ENCODE results near the gene PLCB1.

DNA sequence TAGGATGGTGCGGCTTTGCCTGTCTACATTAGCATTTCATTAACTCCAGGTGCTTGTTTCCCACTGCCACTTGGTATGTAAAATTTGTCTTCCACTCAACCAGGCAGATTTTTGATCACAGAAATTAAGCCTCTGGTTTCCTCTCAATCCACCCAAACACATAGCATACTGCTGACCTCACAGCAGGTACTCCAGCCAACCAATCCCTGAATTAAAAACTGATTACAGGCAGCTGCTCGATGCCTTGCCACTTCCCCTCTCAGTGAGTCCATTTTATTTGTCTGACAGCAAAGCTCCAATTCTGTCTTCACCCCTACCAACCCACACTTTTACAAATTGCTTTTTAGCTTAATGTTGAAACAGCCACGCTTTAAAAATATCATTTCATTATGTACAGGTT lies 95.2 kb downstream of the PLCB1 start:
- no peak for TF ChIP-seq POLR2A (IDR thresholded peaks at IDR 0.05; ENCODE audit: extremely low read depth, insufficient read length)
- no peak for TF ChIP-seq CTCF (IDR thresholded peaks at IDR 0.05; ENCODE audit: low read depth, low read length)
- TF ChIP-seq, protein P1, sequence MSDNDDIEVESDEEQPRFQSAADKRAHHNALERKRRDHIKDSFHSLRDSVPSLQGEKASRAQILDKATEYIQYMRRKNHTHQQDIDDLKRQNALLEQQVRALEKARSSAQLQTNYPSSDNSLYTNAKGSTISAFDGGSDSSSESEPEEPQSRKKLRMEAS (IDR thresholded peaks at IDR 0.05; ENCODE audit: low read depth, low read length): no peak
- TF ChIP-seq MYC (IDR thresholded peaks at IDR 0.05; ENCODE audit: low read depth, low read length): no peak
